Stimulated activated naive CD8-positive, alpha-beta T cell treated with anti-CD3 and anti-CD28 coated beads, Interleukin-15, Interleukin-2, amounts not matched to agents 100 ng/mL and 50 ng/mL, for 24 hours (primary cell): ENCODE data around the gene SAMM50.
A peak's percentile ranks its signal among the peaks of the same experiment; 100 is the strongest.

Source experiments
- H3K27ac Mint-ChIP-seq: one replicate; pipeline ENCODE4 v1.8.0; 2021; ENCODE audit warnings: mild to moderate bottlenecking, mixed read lengths
- H3K27me3 Mint-ChIP-seq: one replicate; pipeline ENCODE4 v1.8.0; 2021; ENCODE audit warnings: mixed read lengths
- H3K36me3 Mint-ChIP-seq: one replicate; pipeline ENCODE4 v1.8.0; 2021; ENCODE audit warnings: low read depth, mixed read lengths
- H3K4me1 Mint-ChIP-seq: one replicate; pipeline ENCODE4 v1.8.0; 2021; ENCODE audit warnings: low read depth, mixed read lengths
- H3K4me3 Mint-ChIP-seq: one replicate; pipeline ENCODE4 v1.8.0; 2021; ENCODE audit warnings: mild to moderate bottlenecking, mixed read lengths
- H3K9me3 Mint-ChIP-seq: one replicate; pipeline ENCODE4 v1.8.0; 2021; ENCODE audit warnings: mixed read lengths

The SAMM50 gene

GRCh38 chr22:44033287-44033686 lies 78.0 kb downstream of the SAMM50 start:
- Mint-ChIP-seq H3K4me1 (peaks cover 27% of the 10 kb centered on the region), H3K27me3 (no peaks in the 10 kb centered on the region), H3K4me3 (no peak overlapping the region), H3K27ac (no peak overlapping the region), H3K36me3 (peaks cover 12% of the 10 kb centered on the region), H3K9me3 (no peaks in the 10 kb centered on the region)

GRCh38 chr22:44033694-44034093 lies 78.5 kb downstream of the SAMM50 start:
- Mint-ChIP-seq H3K27ac (no peak overlapping the region), H3K4me1 (peaks cover 23% of the 10 kb centered on the region), H3K4me3 (no peak overlapping the region), H3K9me3 (no peaks in the 10 kb centered on the region), H3K36me3 (peaks cover 12% of the 10 kb centered on the region), H3K27me3 (peaks cover under 1% of the 10 kb centered on the region)

- Mint-ChIP-seq H3K4me1 (peaks cover 11% of the 10 kb centered on the region), H3K9me3 (no peaks in the 10 kb centered on the region), H3K27ac (no peak overlapping the region), H3K4me3 (no peak overlapping the region), H3K27me3 (peaks cover 3% of the 10 kb centered on the region), H3K36me3 (peaks cover 3% of the 10 kb centered on the region)
Observed at GRCh38 chr22:44037519-44038375, 82.5 kb downstream of the SAMM50 start.

- Mint-ChIP-seq H3K4me1 (peaks cover 19% of the 10 kb centered on the region), H3K9me3 (no peaks in the 10 kb centered on the region), H3K27ac (no peak overlapping the region), H3K4me3 (no peak overlapping the region), H3K36me3 (peaks cover 3% of the 10 kb centered on the region), H3K27me3 (peaks cover 3% of the 10 kb centered on the region)
Observed at GRCh38 chr22:44039566-44040171, 84.4 kb downstream of the SAMM50 start.

GRCh38 chr22:44042249-44043218 lies 87.3 kb downstream of the SAMM50 start:
- peaks cover 3% of the 10 kb centered on the region for H3K36me3 Mint-ChIP-seq

GRCh38 chr22:44045145-44045544 lies 89.9 kb downstream of the SAMM50 start:
- peak overlapping the region; percentile 52 for H3K27ac Mint-ChIP-seq
- no peaks in the 10 kb centered on the region for H3K36me3 Mint-ChIP-seq
- peaks cover 38% of the 10 kb centered on the region for H3K4me1 Mint-ChIP-seq
- no peaks in the 10 kb centered on the region for H3K27me3 Mint-ChIP-seq
- H3K4me3 Mint-ChIP-seq = no peak overlapping the region
- no peaks in the 10 kb centered on the region for H3K9me3 Mint-ChIP-seq

More at GRCh38 chr22:44042249-44043218, 87.3 kb downstream of the SAMM50 start:
- peaks cover 3% of the 10 kb centered on the region for H3K27me3 Mint-ChIP-seq
- H3K4me1 Mint-ChIP-seq = peaks cover 36% of the 10 kb centered on the region
- H3K9me3 Mint-ChIP-seq = no peaks in the 10 kb centered on the region
- no peak overlapping the region for H3K27ac Mint-ChIP-seq
- no peak overlapping the region for H3K4me3 Mint-ChIP-seq
